ENCODE results near the gene EMX1.

The EMX1 gene

GRCh38 chr2:72924353-72925240 lies 7.3 kb downstream of the EMX1 start:
- DNase-seq (ENCODE audit: low read depth in 1 of 2, low spot score in 1 of 2): no peak

GRCh38 chr2:72925328-72925943 lies 8.1 kb downstream of the EMX1 start:
- no peak for DNase-seq (ENCODE audit: low read depth in 1 of 2, low spot score in 1 of 2)

GRCh38 chr2:72926368-72926767 lies 9.0 kb downstream of the EMX1 start:
- DNase-seq (ENCODE audit: low read depth in 1 of 2, low spot score in 1 of 2): no peak

- no peak for DNase-seq (ENCODE audit: low read depth in 1 of 2, low spot score in 1 of 2)
Measured at GRCh38 chr2:72926811-72927465, 9.6 kb downstream of the EMX1 start.

- DNase-seq (ENCODE audit: low read depth in 1 of 2, low spot score in 1 of 2): no peak
Measured at GRCh38 chr2:72927619-72928550, 10.6 kb downstream of the EMX1 start.

GRCh38 chr2:72929010-72929409 lies 11.7 kb downstream of the EMX1 start:
- no peak for DNase-seq (ENCODE audit: low read depth in 1 of 2, low spot score in 1 of 2)

GRCh38 chr2:72931280-72931910 lies 14.1 kb downstream of the EMX1 start:
- no peak for DNase-seq (ENCODE audit: low read depth in 1 of 2, low spot score in 1 of 2)

GRCh38 chr2:72932045-72932740 lies 14.9 kb downstream of the EMX1 start:
- DNase-seq (ENCODE audit: low read depth in 1 of 2, low spot score in 1 of 2): no peak

- no peak for DNase-seq (ENCODE audit: low read depth in 1 of 2, low spot score in 1 of 2)
Measured at GRCh38 chr2:72932805-72933204, 15.5 kb downstream of the EMX1 start.

GRCh38 chr2:72933207-72933606 lies 15.9 kb downstream of the EMX1 start:
- no peak for DNase-seq (ENCODE audit: low read depth in 1 of 2, low spot score in 1 of 2)

- DNase-seq (ENCODE audit: low read depth in 1 of 2, low spot score in 1 of 2): no peak
Measured at GRCh38 chr2:72933646-72934151, 16.4 kb downstream of the EMX1 start.

GRCh38 chr2:72934683-72935610 lies 17.6 kb downstream of the EMX1 start:
- no peak for DNase-seq (ENCODE audit: low read depth in 1 of 2, low spot score in 1 of 2)

GRCh38 chr2:72935611-72935957 lies 18.3 kb downstream of the EMX1 start:
- no peak for DNase-seq (ENCODE audit: low read depth in 1 of 2, low spot score in 1 of 2)

- DNase-seq (ENCODE audit: low read depth in 1 of 2, low spot score in 1 of 2): no peak
Measured at GRCh38 chr2:72936660-72937355, 19.5 kb downstream of the EMX1 start.

GRCh38 chr2:72937356-72937669 lies 20.0 kb downstream of the EMX1 start:
- no peak for DNase-seq (ENCODE audit: low read depth in 1 of 2, low spot score in 1 of 2)

GRCh38 chr2:72938455-72938854 lies 21.1 kb downstream of the EMX1 start:
- no peak for DNase-seq (ENCODE audit: low read depth in 1 of 2, low spot score in 1 of 2)

- no peak for DNase-seq (ENCODE audit: low read depth in 1 of 2, low spot score in 1 of 2)
Measured at GRCh38 chr2:72940361-72940760, 23.0 kb downstream of the EMX1 start.

- DNase-seq (ENCODE audit: low read depth in 1 of 2, low spot score in 1 of 2): no peak
Measured at GRCh38 chr2:72940786-72941185, 23.5 kb downstream of the EMX1 start.

Measured in stimulated activated CD4-positive, alpha-beta T cell treated with anti-CD3 and anti-CD28 coated beads, Interleukin-15, amount 100 ng/mL, for 1 hour (primary cell).